Mucosa of stomach (tissue), 1 donor: Measurements from ENCODE around the gene LRRC8D.

Experiments used
- H3K27me3 ChIP-seq: one replicate; pipeline ENCODE4 v1.7.0; 2013; ENCODE audit warnings: mild to moderate bottlenecking, low read length; ENCODE audit not compliant: control insufficient read depth, insufficient read depth
- H3K36me3 ChIP-seq: one replicate; pipeline ENCODE4 v1.7.0; 2013; ENCODE audit warnings: low read length; ENCODE audit not compliant: control insufficient read depth, insufficient read depth
- H3K4me1 ChIP-seq: one replicate; pipeline ENCODE4 v1.7.0; 2013; ENCODE audit warnings: mild to moderate bottlenecking, low read length; ENCODE audit not compliant: control insufficient read depth, insufficient read depth
- H3K4me3 ChIP-seq: one replicate; pipeline ENCODE4 v1.7.0; 2013; ENCODE audit warnings: low read length
- H3K9ac ChIP-seq: one replicate; pipeline ENCODE4 v1.7.0; 2013; ENCODE audit warnings: mild to moderate bottlenecking, low read length, moderate library complexity
- H3K9me3 ChIP-seq: one replicate; pipeline ENCODE4 v1.7.0; 2013; ENCODE audit warnings: mild to moderate bottlenecking, low read length, moderate library complexity; ENCODE audit not compliant: control insufficient read depth
- donor health status: Pancreatic carcinoma.

The LRRC8D gene

GRCh38 chr1:89827330-89827729 lies 6.5 kb downstream of the LRRC8D start:
- H3K9me3 ChIP-seq = no peaks in the 10 kb centered on the region
- no peak overlapping the region for H3K4me3 ChIP-seq
- no peaks in the 10 kb centered on the region for H3K27me3 ChIP-seq
- H3K36me3 ChIP-seq = no peaks in the 10 kb centered on the region
- peaks cover 6% of the 10 kb centered on the region for H3K4me1 ChIP-seq
- no peak overlapping the region for H3K9ac ChIP-seq

GRCh38 chr1:89827902-89828301 lies 7.1 kb downstream of the LRRC8D start:
- H3K36me3 ChIP-seq = no peaks in the 10 kb centered on the region
- H3K4me1 ChIP-seq = peaks cover under 1% of the 10 kb centered on the region
- no peak overlapping the region for H3K4me3 ChIP-seq
- H3K9ac ChIP-seq = no peak overlapping the region
- no peaks in the 10 kb centered on the region for H3K27me3 ChIP-seq
- H3K9me3 ChIP-seq = no peaks in the 10 kb centered on the region

GRCh38 chr1:89829186-89829585 lies 8.4 kb downstream of the LRRC8D start:
- no peaks in the 10 kb centered on the region for H3K36me3 ChIP-seq
- H3K9me3 ChIP-seq = no peaks in the 10 kb centered on the region
- H3K4me3 ChIP-seq = no peak overlapping the region
- no peaks in the 10 kb centered on the region for H3K27me3 ChIP-seq
- H3K9ac ChIP-seq = no peak overlapping the region
- H3K4me1 ChIP-seq = peaks cover 3% of the 10 kb centered on the region

- Histone ChIP-seq H3K4me1 (peaks cover 3% of the 10 kb centered on the region), H3K9me3 (no peaks in the 10 kb centered on the region), H3K4me3 (no peak overlapping the region), H3K36me3 (no peaks in the 10 kb centered on the region), H3K27me3 (no peaks in the 10 kb centered on the region), H3K9ac (no peak overlapping the region)
Observed at GRCh38 chr1:89831462-89832120, 10.8 kb downstream of the LRRC8D start.

GRCh38 chr1:89832496-89833127 lies 11.8 kb downstream of the LRRC8D start:
- no peaks in the 10 kb centered on the region for H3K9me3 ChIP-seq
- no peak overlapping the region for H3K9ac ChIP-seq
- H3K4me3 ChIP-seq = no peak overlapping the region
- peaks cover 3% of the 10 kb centered on the region for H3K4me1 ChIP-seq
- no peaks in the 10 kb centered on the region for H3K36me3 ChIP-seq
- H3K27me3 ChIP-seq = no peaks in the 10 kb centered on the region

- no peak overlapping the region for H3K9ac ChIP-seq
- no peaks in the 10 kb centered on the region for H3K36me3 ChIP-seq
- peaks cover 3% of the 10 kb centered on the region for H3K4me1 ChIP-seq
- H3K27me3 ChIP-seq = no peaks in the 10 kb centered on the region
- no peaks in the 10 kb centered on the region for H3K9me3 ChIP-seq
- H3K4me3 ChIP-seq = no peak overlapping the region
Observed at GRCh38 chr1:89833183-89834082, 12.6 kb downstream of the LRRC8D start.

- H3K27me3 ChIP-seq = no peaks in the 10 kb centered on the region
- no peaks in the 10 kb centered on the region for H3K9me3 ChIP-seq
- H3K4me3 ChIP-seq = no peak overlapping the region
- no peak overlapping the region for H3K9ac ChIP-seq
- H3K36me3 ChIP-seq = no peaks in the 10 kb centered on the region
- peaks cover 3% of the 10 kb centered on the region for H3K4me1 ChIP-seq
Observed at GRCh38 chr1:89834083-89834704, 13.4 kb downstream of the LRRC8D start.

- Histone ChIP-seq H3K27me3 (no peaks in the 10 kb centered on the region), H3K36me3 (no peaks in the 10 kb centered on the region), H3K9ac (no peak overlapping the region), H3K9me3 (no peaks in the 10 kb centered on the region), H3K4me1 (peaks cover 3% of the 10 kb centered on the region), H3K4me3 (no peak overlapping the region)
Observed at GRCh38 chr1:89836252-89837035, 15.6 kb downstream of the LRRC8D start.

- Histone ChIP-seq H3K27me3 (no peaks in the 10 kb centered on the region), H3K9me3 (no peaks in the 10 kb centered on the region), H3K36me3 (no peaks in the 10 kb centered on the region), H3K4me3 (no peak overlapping the region), H3K4me1 (peaks cover 3% of the 10 kb centered on the region), H3K9ac (no peak overlapping the region)
Observed at GRCh38 chr1:89837036-89837481, 16.2 kb downstream of the LRRC8D start.

- Histone ChIP-seq H3K36me3 (no peaks in the 10 kb centered on the region), H3K9me3 (no peaks in the 10 kb centered on the region), H3K9ac (no peak overlapping the region), H3K4me1 (peaks cover 3% of the 10 kb centered on the region), H3K27me3 (no peaks in the 10 kb centered on the region), H3K4me3 (no peak overlapping the region)
Observed at GRCh38 chr1:89837510-89837909, 16.7 kb downstream of the LRRC8D start.

GRCh38 chr1:89839516-89839915 lies 18.7 kb downstream of the LRRC8D start:
- Histone ChIP-seq H3K36me3 (no peaks in the 10 kb centered on the region), H3K4me3 (no peak overlapping the region), H3K27me3 (no peaks in the 10 kb centered on the region), H3K4me1 (peaks cover 6% of the 10 kb centered on the region), H3K9ac (no peak overlapping the region), H3K9me3 (no peaks in the 10 kb centered on the region)
